ENCODE data around the gene EPHA1.

- TF ChIP-seq CTCF (IDR thresholded peaks at IDR 0.05; ENCODE audit: low read length) (no peak), EZH2 (optimal IDR thresholded peaks at IDR 0.05; ENCODE audit: low read depth, low read length) (no peak), EZH2phosphoT487 (IDR thresholded peaks at IDR 0.05; ENCODE audit: low read length) (no peak)
These were observed 1.1 kb downstream of the EPHA1 start for GRCh38 chr7:143407287-143408251.
